Right lobe of liver (tissue), 4 donors: Measurements from ENCODE around the gene PSMG3.

Experiments
- POLR2A ChIP-seq: fragments of 450-650 bp; IDR thresholded peaks from one replicate; pipeline ENCODE4 v1.6.1; 2017; ENCODE audit warnings: antibody characterized with exemption, mild to moderate bottlenecking
- TF ChIP-seq, protein P1 (sequence below), 4 donors: fragments of 200-600 bp in 3 of 4; fragments of 450-650 bp in 1 of 4; IDR thresholded peaks; one replicate each; pipeline versions ENCODE4 v1.5.1 to v1.8.0; 2016 to 2022; ENCODE audit warnings: antibody characterized with exemption in 4 of 4, mild to moderate bottlenecking in 2 of 4
- donor health status: DM: no; HTN: no; CAD: no.
- donor health status: DM: no; HTN: no; CAD: no.
- donor health status: DM: no; HTN: yes; CAD: no.

GRCh38 chr7:1533547-1534329 lies 36.1 kb downstream of the PSMG3 start:
- TF ChIP-seq, protein P1, sequence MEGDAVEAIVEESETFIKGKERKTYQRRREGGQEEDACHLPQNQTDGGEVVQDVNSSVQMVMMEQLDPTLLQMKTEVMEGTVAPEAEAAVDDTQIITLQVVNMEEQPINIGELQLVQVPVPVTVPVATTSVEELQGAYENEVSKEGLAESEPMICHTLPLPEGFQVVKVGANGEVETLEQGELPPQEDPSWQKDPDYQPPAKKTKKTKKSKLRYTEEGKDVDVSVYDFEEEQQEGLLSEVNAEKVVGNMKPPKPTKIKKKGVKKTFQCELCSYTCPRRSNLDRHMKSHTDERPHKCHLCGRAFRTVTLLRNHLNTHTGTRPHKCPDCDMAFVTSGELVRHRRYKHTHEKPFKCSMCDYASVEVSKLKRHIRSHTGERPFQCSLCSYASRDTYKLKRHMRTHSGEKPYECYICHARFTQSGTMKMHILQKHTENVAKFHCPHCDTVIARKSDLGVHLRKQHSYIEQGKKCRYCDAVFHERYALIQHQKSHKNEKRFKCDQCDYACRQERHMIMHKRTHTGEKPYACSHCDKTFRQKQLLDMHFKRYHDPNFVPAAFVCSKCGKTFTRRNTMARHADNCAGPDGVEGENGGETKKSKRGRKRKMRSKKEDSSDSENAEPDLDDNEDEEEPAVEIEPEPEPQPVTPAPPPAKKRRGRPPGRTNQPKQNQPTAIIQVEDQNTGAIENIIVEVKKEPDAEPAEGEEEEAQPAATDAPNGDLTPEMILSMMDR (IDR thresholded peaks at IDR 0.05), result no peak
- no peak for TF ChIP-seq POLR2A
